Stimulated activated CD4-positive, alpha-beta T cell treated with anti-CD3 and anti-CD28 coated beads, Interleukin-15, amount 100 ng/mL, for 24 hours (primary cell): ENCODE measurements around the gene RPP14.

Source experiments
- DNase-seq: peaks from one replicate; pipeline ENCODE4 v3.0.0-alpha.2; 2020

RPP14 gene

DNA sequence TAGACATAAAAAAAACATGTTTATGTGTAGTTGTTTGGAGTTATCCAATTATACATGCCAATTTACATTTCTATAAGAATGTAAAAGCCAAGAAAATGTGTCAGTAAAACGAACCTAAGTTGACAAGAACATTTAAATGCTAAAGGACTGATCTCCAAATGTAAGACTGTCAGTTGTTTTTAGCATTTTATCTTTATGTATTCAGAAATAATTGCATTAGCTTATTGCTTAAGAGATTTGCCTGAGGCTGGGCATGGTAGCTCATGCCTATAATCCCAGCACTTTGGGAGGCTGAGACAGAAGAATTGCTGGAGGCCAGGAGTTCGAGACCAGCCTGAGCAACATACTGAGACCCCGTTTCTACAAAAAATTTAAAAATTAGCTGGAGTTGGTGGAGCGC, 53.6 kb downstream of the RPP14 start:
- DNase-seq, result no peak

DNA sequence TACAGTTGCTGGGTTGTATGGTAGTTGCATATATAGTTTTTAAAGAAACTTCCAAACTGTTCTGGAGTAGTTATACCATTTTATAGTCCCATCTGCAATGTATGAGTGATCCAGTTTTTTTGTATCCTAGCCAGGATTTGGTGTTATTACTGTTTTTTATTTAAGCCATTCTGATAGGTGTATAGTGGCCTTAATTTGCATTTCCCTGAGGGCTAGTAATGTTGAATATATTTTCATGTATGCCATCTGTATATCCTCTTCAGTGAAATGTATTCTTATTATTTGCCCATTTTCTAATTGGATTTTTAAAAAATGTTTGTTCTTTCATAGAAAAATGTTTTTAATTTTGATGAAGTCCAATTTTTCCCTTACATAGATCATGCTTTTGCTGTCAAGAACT, 55.8 kb downstream of the RPP14 start:
- DNase-seq, result no peak

DNA sequence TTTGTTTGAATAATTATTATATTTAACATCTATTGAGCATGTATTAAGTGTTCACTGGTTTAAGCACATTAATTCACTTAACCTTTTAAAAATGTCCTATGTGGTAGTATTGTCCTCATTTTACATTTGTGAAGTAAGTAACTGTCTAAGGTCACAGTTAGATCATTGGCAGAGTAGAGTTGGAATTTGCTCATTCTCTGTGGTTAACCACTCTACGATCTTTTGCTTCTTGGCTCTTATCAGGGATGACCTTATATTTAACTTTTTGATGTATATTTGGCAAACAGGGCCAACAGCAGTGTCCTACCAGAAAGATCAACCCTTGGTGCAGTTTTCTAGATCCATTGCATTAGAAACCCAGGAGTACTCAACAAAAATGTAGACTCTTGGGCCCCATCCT, 60.7 kb downstream of the RPP14 start:
- DNase-seq, result no peak

GRCh38 chr3:58369038-58369437, 63.0 kb downstream of the RPP14 start:
- DNase-seq, result no peak
